Middle frontal gyrus (tissue), 1 donor: ENCODE data around the gene C11orf91.
"Not testable (repeated sequence)": the region's sequence is repeated elsewhere in the genome, so short reads cannot be mapped to it uniquely, and the experiment has no call there.

ENCODE experiments used
- DNase-seq: peaks from one replicate; pipeline ENCODE4 v3.0.0-alpha.2; 2015; ENCODE audit warnings: low spot score; ENCODE audit errors: extremely low spot score

Gene C11orf91

GRCh38 chr11:33700502-33701271 is at the start of gene C11orf91:
Gene C11orf91, minus strand, starts transcription at chr11:33700826. Its CDS starts 86 bp downstream, at chr11:33700740.
- DNase-seq: peak; percentile 88

DNA sequence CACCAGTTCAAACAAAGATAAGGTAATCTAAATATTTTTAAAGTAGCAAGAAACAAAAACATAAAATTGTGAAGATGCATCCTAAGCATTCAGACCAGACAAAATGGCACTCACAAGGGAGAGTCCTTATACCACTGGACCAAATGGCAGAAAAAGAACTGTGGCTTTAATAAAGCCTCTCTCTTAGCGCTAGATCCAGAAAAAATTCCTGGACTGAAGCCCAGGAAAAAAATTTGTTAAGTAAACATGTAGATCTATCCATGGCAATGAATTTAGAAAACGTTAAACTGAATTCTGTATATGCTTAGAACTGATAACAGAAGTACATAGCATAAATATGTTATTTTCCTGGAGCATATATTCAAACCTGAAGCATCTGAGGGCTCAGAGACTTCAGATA is 47.4 kb upstream of the C11orf91 start:
- no peak for DNase-seq

DNA sequence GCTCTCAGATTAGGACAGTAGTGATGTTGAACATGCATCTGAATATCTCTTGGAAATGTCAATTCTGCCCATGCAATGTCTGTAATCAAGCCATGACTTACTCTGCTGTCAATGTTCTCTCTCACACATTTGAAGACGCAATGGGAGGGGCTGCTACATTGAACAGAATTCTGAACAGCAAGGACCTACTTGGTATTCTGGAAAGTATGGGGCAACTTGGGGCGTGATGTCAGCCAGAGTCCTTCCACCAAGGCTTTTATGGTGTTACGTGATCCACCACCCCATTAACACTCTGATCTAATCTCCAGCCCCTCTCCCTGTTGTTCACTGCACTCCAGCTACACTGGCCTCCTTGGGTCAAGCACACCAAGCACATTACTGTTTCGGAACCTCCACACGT is 42.7 kb upstream of the C11orf91 start:
- no peak for DNase-seq

DNA sequence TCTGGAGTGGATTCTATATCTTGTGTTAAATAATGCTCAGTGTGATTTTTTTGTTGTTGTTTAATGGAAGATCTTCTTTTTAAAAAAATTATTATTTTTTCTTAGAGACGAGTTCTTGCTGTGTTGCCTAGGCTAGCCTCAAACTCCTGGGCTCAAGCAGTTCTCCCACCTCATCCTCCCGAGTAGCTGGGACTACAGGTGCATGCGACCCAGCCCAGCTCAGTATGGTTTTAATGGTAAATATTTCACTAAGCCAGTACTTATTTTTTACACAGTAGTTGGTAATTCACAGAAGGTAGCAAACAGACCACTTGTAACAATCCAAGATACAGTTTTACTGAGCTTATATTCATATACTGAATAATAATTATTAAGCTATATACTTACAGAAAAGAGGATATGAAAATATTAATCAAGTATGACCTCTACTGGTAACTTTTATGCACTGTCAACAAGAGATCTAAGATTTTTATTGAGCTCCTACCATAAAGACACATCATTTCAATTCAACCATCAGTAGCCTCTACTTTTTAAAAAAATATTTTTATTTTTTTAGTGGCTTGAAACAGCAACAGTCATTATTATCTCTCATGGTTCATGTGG is 41.7 kb upstream of the C11orf91 start:
- DNase-seq: peak; percentile 33

DNA sequence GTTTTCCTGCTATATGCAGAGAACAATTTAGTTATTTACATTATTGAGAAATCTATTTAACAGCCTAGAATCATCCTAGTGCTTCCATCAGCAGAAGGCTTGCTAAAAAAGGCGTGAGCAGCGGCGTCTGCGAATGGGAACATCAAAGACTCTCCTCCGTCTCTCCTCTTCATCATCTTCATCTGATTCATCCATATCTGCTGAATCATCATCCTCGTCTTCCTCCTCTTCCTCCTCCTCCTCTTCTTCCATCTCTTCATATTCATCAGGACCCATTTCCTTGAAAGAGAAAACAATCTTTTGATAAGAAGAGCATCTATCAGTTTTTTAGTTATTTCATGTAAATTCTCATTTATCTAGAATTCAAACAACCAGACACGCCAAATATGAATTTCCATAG is 41.2 kb upstream of the C11orf91 start:
- DNase-seq: no peak

DNA sequence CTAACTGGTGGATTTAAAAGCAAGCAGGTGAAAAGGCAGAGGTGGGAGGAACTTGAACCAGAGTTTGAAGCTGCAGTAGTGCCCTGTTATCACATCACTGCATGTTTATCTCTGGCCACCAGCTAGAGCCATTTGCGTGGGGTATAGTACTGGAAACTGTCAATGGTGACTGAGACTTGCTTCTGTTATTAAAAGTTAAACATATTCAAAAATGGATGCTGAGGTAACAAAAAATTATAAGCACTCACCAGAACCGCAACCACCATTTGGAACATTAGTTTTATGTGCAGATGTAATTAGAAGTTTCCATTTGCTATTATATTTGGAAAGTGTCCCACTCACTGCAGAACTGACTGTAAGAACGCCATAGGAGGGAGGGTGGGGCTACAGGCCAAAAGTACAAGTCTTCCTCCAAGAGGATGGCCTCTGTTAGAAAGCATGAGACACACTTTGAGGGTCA is 36.8 kb upstream of the C11orf91 start:
- DNase-seq: no peak

DNA sequence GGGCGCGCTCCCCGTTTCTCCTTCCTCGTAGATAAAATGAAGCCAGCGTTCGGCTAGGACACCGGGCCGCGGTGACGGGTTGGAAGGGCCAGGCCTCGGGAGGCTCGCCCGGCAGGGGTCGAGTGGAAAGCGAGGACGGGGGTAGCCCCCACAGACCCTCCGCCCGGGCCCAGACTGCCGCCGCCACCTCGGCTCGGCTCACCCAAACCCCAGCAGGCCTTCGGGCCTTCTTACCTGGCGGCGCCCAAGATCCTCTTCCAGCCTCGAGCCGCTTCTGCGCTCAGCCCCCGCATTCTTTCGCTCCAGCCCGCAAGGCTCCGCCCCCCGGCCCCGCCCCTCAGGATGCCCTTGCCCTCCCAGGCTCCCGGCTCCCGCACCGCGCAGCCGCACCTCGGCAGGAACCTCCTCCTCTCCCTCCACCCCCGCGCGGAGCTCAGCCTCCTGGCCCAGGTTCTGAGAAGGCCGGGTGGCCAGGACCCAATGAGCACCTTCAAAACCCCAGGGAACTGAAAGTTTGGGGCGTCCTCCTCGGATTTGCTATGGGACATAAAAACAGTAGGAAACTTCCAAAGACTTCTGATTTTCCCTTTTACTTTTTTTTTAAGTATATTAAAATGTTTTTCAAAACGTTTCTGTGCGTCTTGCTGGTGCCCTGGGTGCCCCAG is 35.7 kb upstream of the C11orf91 start, which contains the start of gene CD59:
CD59 (minus strand) TSS at position 276 of the 665 bp plus-strand sequence. CDS start 13,978 bp downstream, outside the sequence.
- DNase-seq: peak; percentile 57

GRCh38 chr11:33735271-33736147 is 34.9 kb upstream of the C11orf91 start:
- no peak for DNase-seq

- DNase-seq: no peak
Observed at GRCh38 chr11:33734441-33735270, 34.0 kb upstream of the C11orf91 start.

DNA sequence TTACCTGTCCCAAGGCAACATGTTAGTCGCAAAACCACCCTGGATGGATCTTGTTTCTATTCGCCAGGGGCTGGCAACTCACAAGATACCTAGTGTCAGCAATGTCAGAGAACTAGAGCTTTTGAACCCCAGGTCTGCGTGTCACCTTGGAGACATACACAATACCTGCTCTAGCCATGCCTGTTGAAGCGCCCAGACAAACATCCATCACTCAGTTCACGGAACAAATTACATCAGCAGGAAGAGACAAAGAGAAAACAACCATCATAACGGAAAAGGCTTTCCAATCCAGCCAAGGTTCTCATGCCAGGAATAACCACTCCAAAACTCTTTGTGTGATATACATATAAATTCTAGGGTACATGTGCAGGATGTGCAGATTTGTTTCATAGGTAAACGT is 33.4 kb upstream of the C11orf91 start:
- no peak for DNase-seq

DNA sequence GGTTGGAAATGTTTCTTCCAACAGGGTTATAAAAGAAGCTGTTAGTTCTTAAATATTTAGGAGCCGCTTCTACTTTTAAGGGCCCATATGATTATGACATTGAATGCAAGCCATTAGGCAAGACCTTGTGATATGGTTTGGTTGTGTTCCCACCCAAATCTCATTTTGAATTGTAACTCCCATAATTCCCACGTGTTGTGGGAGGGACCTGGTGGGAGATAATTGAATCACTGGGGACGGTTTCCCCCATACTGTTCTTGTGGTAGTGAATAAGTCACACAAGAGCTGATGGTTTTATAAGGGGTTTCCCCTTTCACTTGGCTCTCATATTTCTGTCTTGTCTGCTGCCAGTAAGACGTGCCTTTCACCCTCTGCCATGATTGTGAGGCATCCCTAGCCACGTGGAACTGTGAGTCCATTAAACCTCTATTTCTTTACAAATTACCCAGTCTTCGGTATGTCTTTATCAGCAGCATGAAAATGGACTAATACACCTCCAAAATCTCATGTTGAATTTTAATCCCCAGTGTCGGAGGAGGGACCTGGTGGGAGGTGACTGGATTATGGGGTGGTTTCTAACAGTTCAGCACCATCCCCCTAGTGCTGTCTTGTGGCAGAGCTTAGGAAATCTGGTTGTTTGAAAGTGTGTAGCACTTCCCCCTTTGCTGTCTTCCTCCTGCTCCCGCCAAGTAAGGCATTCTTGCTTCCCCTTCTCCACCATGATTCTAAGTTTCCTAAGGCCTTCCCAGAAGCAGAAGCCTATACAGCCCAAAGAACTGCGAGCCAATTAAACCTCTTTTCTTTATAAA is 31.3 kb upstream of the C11orf91 start:
- no peak for DNase-seq

GRCh38 chr11:33730716-33731115 is 30.1 kb upstream of the C11orf91 start:
- DNase-seq: no peak

- not testable (repeated sequence) for DNase-seq
Observed at GRCh38 chr11:33729072-33729664, 28.5 kb upstream of the C11orf91 start.

DNA sequence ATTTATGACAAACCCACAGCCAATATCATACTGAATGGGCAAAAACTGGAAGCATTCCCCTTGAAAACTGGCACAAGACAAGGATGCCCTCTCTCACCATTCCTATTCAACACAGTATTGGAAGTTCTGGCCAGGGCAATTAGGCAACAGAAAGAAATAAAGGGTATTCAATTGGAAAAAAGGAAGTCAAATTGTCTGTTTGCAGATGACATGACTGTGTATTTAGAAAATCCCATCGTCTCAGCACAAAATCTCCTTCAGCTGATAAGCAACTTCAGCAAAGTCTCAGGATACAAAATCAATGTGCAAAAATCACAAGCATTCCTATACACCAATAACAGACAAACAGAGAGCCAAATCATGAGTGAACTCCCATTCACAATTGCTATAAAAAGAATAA is 26.9 kb upstream of the C11orf91 start:
- DNase-seq: not testable (repeated sequence)

GRCh38 chr11:33725496-33725895 is 24.9 kb upstream of the C11orf91 start:
- no peak for DNase-seq

GRCh38 chr11:33724644-33725035 is 24.0 kb upstream of the C11orf91 start:
- no peak for DNase-seq

DNA sequence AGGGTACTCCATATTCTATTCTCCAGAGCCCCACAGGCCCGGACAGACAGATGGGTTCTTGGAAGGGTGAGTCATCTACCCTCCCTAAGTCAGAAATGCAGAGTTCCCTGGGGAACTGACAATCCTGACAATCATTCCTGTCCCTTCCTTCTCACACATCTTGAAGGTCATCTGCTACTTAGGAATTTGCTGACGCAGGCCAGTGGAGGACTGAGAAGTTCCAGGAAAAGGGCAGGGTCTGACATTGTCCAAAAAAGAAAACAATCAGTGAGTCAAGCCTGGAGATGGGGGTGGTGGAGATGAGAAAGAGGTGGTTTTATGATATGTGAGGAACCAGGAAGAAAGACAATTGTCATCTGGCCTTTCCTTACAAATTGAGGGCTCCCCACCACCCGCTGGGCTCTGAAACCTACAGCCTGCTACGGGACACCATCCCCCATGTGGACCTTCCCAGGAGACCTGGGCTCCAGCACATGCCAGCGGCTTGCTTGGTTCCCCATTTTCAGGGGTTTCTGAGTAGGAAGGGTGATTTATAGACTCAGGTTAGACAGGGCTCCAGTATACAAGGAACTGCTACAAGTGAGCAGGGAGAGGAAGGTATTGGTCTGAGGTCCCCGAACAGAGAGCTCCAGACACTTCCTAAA is 22.7 kb upstream of the C11orf91 start:
- no peak for DNase-seq

DNA sequence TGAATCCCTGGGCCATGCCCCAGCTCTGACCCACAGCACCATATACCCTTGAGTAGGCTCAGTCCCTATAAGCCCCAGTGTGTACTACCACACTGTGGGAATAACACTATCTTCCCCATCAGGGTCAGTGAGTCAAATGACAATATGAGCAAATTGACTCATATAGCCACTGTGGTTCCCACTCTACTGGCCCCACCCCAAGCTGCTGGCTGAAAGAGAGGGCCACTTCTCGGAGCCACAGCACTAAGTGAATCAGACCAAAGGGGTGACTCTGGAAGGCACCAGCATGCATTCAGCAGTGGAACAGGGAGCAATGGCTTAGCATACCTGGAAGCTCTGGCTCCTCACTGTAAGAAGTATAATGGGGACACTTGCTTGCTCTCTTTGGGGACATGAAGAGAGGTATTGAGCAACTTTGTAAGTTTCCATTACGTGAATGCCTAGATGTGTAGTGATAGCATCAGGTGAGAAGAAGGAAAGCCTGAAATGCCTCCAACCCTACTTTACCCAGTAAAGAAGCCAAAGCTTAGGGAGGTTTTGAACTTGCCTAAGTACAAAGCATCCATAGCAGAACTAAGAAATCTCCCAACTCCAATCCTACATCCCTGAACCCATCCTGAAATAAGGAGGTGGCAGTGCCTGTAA is 22.1 kb upstream of the C11orf91 start:
- no peak for DNase-seq
